AG10803 (cell line): ENCODE data around the gene LEP.
A peak's percentile ranks its signal among the peaks of the same experiment; 100 is the strongest.

Experiments
- DNase-seq: peaks from one replicate; pipeline ENCODE4 v3.0.0; 2010; ENCODE audit warnings: low read depth
- H3K4me3 ChIP-seq: 2 replicates; pipeline ENCODE4 v1.5.1; 2011; ENCODE audit warnings: mild to moderate bottlenecking, low read length, control low read depth
- TF ChIP-seq, protein P1 (sequence below): conservative IDR thresholded peaks from 2 replicates; pipeline ENCODE4 v1.5.1; 2011; ENCODE audit warnings: mild to moderate bottlenecking, low read length, control low read depth, inconsistent platforms

The LEP gene

DNA sequence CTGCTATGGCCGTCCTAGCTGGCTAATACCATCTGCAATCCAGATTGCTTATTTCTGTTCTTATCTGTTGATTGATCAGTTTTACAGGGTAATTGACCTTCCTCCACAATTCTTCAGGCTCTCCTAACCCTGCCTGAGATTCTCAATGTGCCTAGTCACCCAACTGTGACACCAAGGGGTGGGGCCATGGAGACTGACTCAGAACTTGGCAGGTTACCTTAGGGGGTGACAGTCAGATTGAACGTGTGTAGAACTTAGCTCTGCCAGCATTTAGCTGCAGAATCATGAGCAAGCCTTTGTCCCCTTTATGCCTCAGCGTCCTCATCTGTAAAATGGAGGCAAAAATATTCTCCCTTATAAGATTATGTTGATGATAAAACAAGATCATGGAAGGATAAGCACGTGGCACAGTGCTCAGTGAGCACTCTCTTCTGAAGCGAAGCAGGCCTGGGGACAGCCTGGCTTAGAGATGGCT lies 19.1 kb upstream of the LEP start:
- no peak overlapping the region for H3K4me3 ChIP-seq
- TF ChIP-seq, protein P1, sequence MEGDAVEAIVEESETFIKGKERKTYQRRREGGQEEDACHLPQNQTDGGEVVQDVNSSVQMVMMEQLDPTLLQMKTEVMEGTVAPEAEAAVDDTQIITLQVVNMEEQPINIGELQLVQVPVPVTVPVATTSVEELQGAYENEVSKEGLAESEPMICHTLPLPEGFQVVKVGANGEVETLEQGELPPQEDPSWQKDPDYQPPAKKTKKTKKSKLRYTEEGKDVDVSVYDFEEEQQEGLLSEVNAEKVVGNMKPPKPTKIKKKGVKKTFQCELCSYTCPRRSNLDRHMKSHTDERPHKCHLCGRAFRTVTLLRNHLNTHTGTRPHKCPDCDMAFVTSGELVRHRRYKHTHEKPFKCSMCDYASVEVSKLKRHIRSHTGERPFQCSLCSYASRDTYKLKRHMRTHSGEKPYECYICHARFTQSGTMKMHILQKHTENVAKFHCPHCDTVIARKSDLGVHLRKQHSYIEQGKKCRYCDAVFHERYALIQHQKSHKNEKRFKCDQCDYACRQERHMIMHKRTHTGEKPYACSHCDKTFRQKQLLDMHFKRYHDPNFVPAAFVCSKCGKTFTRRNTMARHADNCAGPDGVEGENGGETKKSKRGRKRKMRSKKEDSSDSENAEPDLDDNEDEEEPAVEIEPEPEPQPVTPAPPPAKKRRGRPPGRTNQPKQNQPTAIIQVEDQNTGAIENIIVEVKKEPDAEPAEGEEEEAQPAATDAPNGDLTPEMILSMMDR, result no peak
- DNase-seq, result peak; percentile 90

DNA sequence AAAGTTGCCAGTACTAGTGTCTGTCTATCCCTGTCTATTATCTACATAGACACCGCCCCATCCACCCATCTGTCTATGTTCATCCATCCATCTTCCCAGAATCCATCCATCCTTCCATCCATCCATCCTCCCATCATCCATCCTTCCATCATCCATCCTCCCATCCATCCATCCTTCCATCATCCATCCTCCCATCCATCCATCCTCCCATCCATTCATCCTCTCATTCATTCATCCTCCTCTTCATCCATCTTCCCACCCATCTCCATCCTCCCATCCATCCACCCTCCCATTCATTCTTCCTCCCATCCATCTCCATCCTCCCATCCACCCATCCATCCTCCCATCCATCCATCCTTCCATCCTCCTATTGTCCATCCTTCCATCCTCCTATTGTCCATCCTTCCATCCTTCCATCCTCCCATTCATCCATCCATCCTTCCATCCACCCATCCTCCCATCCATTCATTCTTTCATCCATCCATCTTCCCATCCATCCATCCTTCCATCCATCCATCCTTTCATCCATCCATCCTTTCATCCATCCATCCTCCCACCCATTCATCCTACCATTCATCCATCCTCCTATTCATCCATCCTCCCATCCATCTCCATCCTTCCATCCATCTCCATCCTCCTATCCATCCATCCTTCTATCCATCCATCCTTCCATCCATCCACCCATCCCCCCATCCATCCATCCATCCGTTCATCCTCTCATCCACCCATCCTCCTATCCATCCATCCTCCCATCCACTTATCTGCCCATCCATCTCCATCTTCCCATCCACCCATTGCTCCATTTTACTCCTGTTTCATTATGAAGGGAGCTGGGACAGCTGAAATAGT lies 14.7 kb upstream of the LEP start:
- no peak overlapping the region for H3K4me3 ChIP-seq
- TF ChIP-seq, protein P1, result no peak
- no peak for DNase-seq

DNA sequence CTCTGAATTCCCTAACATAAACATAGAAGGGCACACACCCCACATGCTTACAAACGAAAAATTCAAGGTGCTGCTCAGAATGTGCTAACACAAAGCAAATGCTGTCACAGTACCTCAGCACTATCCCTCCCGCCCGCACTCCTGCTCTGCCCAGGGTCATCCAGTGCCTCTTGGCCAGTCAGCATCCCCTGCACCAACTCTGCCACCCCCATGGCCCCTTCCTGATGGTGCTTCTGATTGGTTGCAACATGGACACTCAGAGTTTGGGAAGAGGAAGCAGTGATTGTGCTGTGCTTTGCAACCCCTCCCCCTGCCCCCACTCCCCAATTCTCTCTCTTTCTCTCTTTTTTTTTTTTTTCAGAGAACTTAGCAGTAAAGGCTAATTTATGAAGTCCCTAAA lies 13.8 kb upstream of the LEP start:
- H3K4me3 ChIP-seq, result no peak overlapping the region
- DNase-seq, result no peak
- TF ChIP-seq, protein P1, result no peak

DNA sequence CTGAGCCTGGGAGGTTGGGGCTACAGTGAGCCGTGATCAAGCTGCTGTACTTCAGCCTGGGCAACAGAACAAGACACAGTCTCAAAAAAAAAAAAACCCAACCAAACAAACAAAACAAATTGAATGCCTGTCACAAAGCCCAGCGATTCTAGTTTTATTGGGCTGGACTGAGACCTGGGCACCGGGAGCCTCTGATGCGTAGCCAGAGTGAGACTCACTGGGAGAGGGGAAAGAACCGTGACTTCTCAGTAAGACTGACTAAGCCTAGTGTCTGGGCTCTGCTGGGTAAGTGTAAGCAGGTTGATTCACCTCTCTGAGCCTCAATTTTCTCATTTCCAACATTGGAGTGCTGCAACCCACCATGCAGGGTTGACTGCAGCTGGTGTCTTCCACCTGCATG lies 10.1 kb upstream of the LEP start:
- TF ChIP-seq, protein P1, result no peak
- DNase-seq, result no peak
- H3K4me3 ChIP-seq, result no peak overlapping the region

DNA sequence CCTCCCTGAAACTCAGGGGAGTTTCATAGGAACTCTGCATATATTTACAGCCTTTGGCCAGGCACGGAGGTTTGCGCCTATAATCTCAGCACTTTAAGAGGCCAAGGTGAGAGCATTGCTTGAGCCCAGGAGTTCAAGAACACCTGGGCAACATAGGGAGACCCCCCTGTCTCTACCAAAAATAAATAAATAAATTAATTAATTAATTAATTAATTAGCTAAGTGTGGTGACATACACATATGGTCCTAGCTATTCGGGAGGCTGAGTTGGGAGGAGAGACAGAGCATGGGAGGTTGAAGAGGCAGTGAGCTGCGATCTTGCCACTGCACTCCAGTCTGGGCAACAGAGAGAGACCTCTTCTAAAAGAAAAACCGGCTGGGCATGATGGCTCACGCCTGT lies 9.4 kb upstream of the LEP start:
- H3K4me3 ChIP-seq, result no peak overlapping the region
- TF ChIP-seq, protein P1, result no peak
- DNase-seq, result no peak

DNA sequence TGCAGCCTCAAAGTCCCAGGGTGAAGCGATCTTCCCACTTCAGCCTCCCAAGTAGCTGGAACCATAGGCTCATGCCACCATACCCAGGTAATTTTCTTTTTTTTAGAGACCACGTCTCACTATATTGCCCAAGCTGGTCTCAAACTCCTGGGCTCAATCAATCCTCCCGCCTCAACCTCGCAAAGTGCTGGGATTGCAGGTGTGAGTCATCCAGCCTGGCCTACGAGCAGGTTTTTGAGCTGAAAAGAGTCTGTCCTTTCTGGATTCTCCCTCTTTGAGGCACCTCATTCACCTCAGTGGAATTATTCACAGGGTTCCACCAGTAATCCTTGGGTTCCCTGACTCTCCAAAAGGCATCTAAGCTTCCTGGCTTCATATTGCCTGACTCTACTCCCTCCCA lies 7.6 kb upstream of the LEP start:
- DNase-seq, result no peak
- TF ChIP-seq, protein P1, result no peak
- H3K4me3 ChIP-seq, result no peak overlapping the region

DNA sequence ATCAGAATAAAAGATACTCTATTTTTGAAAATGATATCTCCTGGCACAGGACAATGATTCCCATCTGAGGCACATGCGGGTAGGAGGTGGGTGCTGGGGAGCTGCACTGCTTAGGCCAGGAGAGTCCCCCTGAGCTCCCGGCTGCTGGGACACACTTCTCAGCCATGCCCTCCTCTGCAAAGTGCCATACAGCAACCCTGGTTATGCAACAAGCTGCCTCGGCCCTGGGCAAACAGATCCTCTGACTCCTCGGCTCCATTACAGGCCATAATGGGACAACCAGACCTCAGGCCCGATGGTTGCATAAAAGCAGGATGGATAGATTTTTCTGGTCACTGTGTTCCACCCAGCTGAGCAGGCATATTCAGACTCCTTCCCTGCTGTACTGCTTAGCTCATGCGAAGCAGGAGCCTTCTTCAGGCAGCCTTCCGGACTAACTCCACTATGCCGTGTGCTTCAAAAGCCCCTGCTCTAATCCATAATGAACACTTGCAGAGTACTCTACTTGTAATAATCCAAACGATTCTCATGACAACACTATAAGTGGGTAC lies 6.5 kb upstream of the LEP start:
- no peak overlapping the region for H3K4me3 ChIP-seq
- TF ChIP-seq, protein P1, result no peak
- no peak for DNase-seq
